NK-92 (cell line): Measurements from ENCODE around the gene ENDOG.
"Not testable (repeated sequence)": the region's sequence is repeated elsewhere in the genome, so short reads cannot be mapped to it uniquely, and the experiment has no call there.

Source experiments
- DNase-seq: peaks from one replicate; lab custom pipeline; 2025; ENCODE audit not compliant: unreplicated experiment; lab: John Stamatoyannopoulos, UW

Gene ENDOG

GRCh38 chr9:128861501-128861900, 43.2 kb downstream of the ENDOG start:
- DNase-seq = no peak

GRCh38 chr9:128862401-128862851, 44.1 kb downstream of the ENDOG start:
- DNase-seq = no peak

GRCh38 chr9:128863647-128864046, 45.3 kb downstream of the ENDOG start:
- DNase-seq = no peak

DNA sequence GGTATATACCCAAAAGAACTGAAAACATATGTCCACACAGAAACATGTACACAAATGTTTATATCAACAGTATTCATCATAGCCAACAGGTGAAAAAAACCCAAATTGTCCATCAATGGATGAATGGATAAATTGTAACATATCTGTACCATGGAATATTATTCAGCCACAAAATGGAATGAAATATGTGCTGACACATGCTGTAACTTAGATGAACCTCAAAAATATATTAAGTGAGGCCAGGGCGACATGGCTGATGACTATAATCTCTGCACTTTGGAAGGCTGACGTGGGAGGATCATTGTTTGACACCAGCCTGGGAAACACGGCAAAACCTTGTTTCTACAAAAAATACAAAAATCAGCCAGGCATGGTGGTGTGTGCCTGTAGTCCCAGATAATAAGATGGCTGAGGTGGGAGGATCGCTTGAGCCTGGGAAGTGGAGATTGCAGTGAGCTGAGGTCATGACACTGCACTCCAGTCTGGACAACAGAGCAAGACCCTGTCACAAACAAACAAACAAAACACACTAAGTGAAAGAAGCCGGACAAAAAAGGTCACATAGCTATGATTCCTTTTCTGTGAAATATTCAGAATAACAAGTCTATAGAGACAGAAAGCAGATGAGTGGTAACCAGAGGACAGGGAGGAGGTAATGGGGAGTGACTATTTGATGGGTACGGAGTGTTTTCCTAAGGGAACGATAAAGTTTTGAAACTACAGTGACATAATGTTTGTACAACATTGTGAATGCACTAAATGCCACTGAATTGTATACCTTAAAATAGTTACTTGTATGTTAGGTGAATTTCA, 52.0 kb downstream of the ENDOG start:
- no peak for DNase-seq

DNA sequence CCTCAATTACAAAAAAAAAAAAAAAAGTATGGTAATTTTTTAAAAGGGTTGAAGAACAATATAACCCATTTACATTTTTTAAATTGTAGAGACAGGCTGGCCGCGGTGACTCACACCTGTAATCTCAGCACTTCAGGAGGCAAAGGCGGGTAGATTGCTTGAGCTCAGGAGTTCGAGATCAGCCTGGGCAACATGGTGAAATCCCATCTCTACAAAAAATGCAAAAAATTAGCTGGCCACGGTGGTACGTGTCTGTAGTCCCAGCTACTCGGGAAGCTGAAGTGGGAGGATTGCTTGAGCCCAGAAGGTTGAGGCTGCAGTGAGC, 52.6 kb downstream of the ENDOG start:
- DNase-seq = not testable (repeated sequence)
